Subcutaneous adipose tissue (tissue), 4 donors: ENCODE data around the gene PGAP3. TPM values are rescaled to one million over a fixed set of nuclear protein-coding genes. Genes with fewer than 3 reads are reported as not detected.

Experiments used
- CTCF ChIP-seq: fragments of 450-650 bp; IDR thresholded peaks from one replicate; pipeline ENCODE4 v1.5.1; 2016; ENCODE audit warnings: low read depth, mild to moderate bottlenecking, control low read depth, antibody characterized with exemption, moderate library complexity
- total RNA-seq, 4 donors: library from RNA; depleted of rRNA; stranded (reverse); fragments of >200 nt; gene quantifications; one replicate each; pipeline ENCODE4 v1.1.0, GENCODE V29; 2016

Gene PGAP3
- total RNA-seq, 4 donors from 2014 or later, result 7.6 to 12.8 (median 8.0) TPM

GRCh38 chr17:39653662-39654331 is 34.1 kb downstream of the PGAP3 start:
- TF ChIP-seq CTCF, result no peak

- TF ChIP-seq CTCF, result no peak
Measured at GRCh38 chr17:39653316-39653661, 34.6 kb downstream of the PGAP3 start.

GRCh38 chr17:39652587-39653315 is 35.1 kb downstream of the PGAP3 start:
- TF ChIP-seq CTCF, result no peak

GRCh38 chr17:39651923-39652586 is 35.8 kb downstream of the PGAP3 start:
- no peak for TF ChIP-seq CTCF

GRCh38 chr17:39650121-39650579 is 37.7 kb downstream of the PGAP3 start:
- no peak for TF ChIP-seq CTCF

GRCh38 chr17:39648616-39649366 is 39.1 kb downstream of the PGAP3 start:
- no peak for TF ChIP-seq CTCF

- no peak for TF ChIP-seq CTCF
Measured at GRCh38 chr17:39647256-39647655, 40.6 kb downstream of the PGAP3 start.
